ACHN (cell line): ENCODE data around the gene SLC46A2.

Source experiments
- DNase-seq: peaks from one replicate; pipeline ENCODE4 v3.0.0-alpha.2; 2015
- in situ Hi-C: cut with HindIII; loops from 2 replicates; pipeline ENCODE4 v1.10.0; 2017; ENCODE audit warnings: low sequenced_read_pairs, low pct_ligation_motif_present, low pct_unique_long_range_greater_than_20kb

The SLC46A2 gene

DNA sequence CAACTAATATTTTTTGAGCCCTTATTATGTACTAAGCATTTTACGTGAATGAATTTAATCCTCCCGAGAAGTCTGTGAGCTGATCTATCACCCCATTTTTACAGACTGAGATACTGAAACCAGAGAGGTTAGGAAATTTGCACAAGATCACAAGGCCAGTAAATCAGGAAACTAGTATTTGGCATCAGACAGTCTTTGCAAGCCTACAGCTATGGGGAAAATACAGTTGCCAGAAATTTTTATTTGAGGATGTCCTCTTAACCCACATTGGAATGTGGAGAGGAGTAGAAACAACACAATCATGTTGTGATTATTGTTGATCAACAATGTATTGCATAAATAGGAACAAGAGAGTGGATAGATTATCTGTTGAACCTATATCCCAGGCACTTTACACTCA lies 2.3 kb upstream of the SLC46A2 start:
- in situ Hi-C loops = no loop called here
- DNase-seq = no peak

DNA sequence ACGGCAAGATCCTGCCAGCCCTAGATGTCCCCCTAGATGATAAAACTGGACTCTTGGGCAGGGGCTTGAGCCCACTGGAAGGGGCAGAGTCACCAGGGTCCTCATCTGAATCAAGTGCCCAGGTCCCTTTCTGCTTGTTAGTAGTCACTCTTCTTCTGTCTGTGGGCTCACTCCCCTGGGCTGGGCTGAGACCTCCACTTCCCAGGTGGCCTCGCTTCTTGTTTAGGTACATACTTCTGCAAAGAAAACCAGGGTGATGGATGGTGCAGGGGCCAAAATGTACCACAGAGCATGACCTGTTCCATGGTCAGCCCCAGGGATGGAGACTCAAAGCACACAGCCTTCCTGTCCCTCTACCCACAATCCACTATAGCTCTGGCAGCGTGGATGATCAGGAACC lies 845 bp upstream of the SLC46A2 start:
- in situ Hi-C loops = no loop called here

GRCh38 chr9:112887381-112887780 lies 3.3 kb downstream of the SLC46A2 start:
- in situ Hi-C loops = no loop called here
- DNase-seq = no peak

More for the DNA sequence above, 845 bp upstream of the SLC46A2 start:
- DNase-seq = no peak

DNA sequence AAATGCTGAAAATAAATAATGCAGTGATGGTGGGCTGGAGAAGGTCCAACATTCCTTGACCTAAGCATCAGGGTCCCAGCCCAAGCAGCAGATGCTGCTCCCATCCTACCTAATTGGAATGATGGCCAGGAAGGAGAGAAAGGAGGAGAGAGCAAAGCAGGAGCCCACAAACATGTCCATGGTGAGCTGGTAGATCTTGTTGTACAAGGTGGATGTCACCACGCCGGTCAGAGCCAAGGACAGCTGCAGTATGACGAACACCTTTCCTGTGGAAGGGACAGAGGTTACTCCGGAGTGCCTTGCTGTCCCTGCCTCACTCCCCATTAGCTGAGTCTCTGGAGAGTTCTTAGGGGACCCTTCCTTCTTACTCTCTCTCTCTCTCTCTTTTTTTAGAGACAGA lies 4.3 kb downstream of the SLC46A2 start:
- no peak for DNase-seq
- in situ Hi-C loops = no loop called here

- in situ Hi-C loops = no loop called here
- DNase-seq = no peak
These were observed 5.4 kb downstream of the SLC46A2 start for GRCh38 chr9:112885324-112885723.

- in situ Hi-C loops = no loop called here
- no peak for DNase-seq
These were observed 6.0 kb downstream of the SLC46A2 start for GRCh38 chr9:112884721-112885120.

- in situ Hi-C loops = no loop called here
These were observed 6.6 kb downstream of the SLC46A2 start for GRCh38 chr9:112884101-112884500.

DNA sequence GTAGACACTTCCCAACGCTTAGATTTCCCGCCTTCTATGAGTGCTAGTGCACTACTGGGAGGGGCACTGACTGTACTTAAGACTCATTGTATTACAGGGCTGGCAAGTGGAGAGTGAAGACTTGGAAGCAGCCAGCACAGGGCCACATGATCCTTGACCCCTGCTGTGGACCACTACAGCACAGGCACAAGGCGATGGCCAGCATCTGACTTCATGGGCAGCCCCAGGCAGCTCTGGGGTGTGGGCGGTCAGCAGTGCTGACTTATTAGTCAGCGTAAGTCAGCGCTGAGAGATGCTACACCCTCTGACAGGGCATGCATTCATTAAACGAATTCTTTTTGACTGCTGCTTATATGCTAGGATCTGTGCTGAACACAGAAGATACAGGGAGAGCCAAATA lies 9.3 kb downstream of the SLC46A2 start:
- in situ Hi-C loops = no loop called here
- DNase-seq = peak; percentile 11

More at GRCh38 chr9:112884101-112884500, 6.6 kb downstream of the SLC46A2 start:
- DNase-seq = peak; percentile 13

- DNase-seq = no peak
- in situ Hi-C loops = no loop called here
These were observed 10.0 kb downstream of the SLC46A2 start for GRCh38 chr9:112880650-112881049.

- DNase-seq = no peak
- in situ Hi-C loops = no loop called here
These were observed 11.9 kb downstream of the SLC46A2 start for GRCh38 chr9:112878752-112879151.

DNA sequence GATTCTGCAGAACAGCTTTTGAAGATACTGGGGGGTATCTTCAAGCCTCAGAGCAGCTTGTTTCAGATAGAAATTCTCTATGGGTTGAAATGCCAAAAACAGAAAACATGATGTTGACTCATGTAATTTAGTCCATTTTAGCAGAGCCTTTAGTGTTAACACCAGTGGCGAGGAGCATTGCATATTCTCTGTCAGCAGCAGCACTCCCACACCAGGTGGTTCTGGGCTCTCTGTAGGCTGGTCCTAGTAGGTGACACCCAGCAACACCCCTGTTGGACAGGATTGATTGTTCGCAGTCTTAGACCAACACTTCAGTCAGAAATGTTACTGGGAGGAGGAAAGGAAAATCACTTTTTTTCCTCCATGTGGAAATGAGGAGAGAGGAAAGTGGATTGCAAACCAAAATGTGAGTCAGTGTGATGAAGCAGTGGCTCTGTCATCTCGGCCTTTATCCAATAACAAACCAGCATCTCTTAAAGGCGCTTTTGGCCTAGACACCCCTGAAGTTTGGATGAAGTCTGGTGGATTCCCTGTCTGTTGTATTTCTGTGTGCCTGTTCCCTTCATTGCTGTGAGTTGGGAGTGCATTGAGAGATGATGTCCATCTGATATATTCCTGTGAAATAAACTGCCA lies 16.8 kb downstream of the SLC46A2 start:
- in situ Hi-C loops = no loop called here
- DNase-seq = no peak

- DNase-seq = no peak
- in situ Hi-C loops = no loop called here
These were observed 18.7 kb downstream of the SLC46A2 start for GRCh38 chr9:112872019-112872418.

DNA sequence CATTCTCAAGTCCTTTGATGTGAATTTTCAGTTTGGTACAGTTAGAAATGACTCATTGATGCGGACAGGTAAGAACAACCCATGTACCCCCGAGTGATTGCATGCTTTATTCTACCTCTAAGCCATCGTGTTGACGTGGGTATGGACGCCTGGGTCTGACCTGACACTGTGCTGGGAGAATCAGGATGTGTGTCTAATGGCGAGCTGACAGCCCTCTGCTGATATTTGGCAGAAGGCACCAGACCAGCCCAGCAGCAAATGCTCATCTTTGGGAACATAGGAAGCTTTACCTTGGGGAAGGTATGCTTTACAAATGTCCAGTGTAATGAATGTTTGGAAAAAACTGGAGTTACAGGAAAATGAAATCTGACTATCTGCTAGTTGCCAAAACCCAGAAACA lies 20.1 kb downstream of the SLC46A2 start:
- no peak for DNase-seq
- in situ Hi-C loops = no loop called here

DNA sequence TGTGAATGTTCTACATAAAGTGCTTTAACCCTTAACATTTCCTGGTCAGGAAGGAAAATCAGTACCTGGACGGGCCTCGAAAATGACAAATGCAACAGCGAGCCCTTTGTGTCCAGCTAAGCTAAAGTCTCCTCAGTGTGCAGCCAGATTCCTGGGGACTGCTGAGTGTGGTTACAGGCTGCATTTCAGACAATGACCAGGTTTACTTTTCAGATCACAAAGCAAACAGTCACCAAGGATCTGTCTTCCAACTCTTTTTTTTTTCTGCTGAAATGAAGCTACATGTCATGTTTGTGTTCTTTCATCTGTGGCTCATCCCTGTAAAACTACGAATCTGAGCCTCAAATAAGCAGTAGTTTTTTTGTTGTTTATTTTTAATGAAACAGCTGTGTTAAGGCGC lies 20.8 kb downstream of the SLC46A2 start:
- in situ Hi-C loops = no loop called here
- no peak for DNase-seq

DNA sequence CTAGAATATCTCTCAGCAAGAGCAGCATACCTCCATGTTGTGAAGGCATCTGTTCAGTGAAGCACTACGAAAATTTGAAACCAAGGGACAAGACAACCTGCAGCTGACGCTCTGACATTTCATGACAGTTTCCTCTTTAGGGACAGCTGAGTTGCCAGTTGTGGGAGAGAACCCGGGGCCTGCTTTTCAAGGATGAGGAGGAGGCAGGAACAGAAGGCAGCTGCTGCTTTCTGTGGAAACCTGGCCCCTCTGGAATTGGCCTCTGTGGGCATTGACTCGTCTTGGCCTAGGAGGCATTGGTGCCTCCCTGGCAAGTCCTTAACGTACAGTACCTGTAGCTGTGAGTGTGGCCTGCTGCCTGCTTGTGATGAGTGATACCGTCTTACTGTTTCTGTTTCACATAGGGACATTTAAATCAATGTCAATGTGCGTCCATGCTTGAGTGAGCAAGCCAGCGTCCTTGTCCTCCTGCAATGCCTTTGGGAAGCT lies 21.6 kb downstream of the SLC46A2 start:
- in situ Hi-C loops = no loop called here
- DNase-seq = no peak

DNA sequence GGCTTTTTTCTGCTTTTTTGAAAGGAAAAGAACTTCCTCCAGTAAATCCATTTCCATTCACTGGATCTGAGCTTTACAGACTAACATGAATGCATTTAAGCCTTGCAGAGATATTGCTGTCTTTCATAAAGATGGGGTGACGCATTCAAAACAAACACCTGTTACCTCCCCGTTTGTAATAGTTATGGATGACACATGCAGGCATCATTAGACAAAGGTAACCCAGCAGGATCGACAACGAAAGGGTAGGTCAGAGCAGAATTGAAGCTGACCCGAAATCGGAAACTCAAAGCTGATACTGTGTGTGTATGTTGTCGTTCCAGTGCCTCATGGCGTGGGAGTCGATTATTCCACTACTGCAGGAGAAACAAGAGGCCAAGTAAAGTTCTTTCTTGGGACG lies 22.2 kb downstream of the SLC46A2 start:
- in situ Hi-C loops = no loop called here
- no peak for DNase-seq

DNA sequence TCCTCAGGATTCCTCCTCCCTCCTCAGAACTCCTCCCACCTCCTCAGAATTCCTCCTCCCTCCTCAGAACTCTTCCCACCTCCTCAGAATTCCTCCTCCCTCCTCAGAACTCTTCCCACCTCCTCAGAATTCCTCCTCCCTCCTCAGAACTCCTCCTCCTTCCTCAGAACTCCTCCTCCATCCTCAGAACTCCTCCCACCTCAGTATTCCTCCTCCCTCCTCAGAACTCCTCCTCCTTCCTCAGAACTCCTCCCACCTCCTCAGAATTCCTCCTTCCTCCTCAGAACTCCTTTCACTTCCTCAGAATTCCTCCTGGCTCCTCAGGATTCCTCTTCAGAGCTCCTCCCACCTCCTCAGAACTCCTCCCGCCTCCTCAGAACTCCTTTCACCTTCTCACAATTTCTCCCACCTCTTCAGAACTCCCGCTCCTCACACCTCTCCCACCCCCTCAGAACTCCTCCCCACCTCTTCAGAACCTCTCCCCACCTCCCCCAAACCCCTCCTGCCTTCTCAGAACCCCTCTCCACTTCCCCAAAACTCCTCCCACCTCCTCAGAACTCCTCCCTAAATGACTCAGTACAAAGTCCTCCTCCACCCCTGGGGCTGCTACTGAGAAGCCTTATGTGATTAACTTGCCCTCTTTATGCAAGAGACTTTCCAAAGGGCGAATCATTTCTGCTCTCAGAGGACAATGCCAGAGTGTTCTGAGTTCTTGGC lies 23.2 kb downstream of the SLC46A2 start:
- in situ Hi-C loops = no loop called here
- DNase-seq = peak; percentile 83

- in situ Hi-C loops = no loop called here
These were observed 23.9 kb downstream of the SLC46A2 start for GRCh38 chr9:112866662-112867274.

GRCh38 chr9:112864982-112865381 lies 25.7 kb downstream of the SLC46A2 start:
- DNase-seq = no peak
- in situ Hi-C loops = no loop called here

More at GRCh38 chr9:112866662-112867274, 23.9 kb downstream of the SLC46A2 start:
- DNase-seq = peak; percentile 79

DNA sequence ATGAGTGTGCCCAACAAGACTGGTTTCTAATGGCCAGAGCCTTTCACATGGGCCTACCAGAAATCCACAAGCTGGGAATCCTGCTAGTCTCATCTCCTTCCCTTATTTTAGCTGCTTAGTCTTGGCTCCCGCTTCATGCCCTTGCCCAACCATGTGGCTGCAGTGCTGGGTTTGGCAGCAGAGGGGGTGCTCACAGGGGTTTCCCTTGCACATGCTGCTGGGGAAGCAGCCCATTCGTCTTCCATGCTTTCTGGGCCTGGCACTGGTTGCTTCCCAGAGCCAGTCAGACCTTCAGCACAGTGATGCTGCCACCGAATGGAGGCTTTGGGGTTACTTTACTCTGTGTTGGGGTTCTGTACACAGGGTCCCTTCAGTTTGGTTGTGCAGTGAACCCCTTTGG lies 26.3 kb downstream of the SLC46A2 start:
- DNase-seq = no peak

More for the DNA sequence above, 26.3 kb downstream of the SLC46A2 start:
- in situ Hi-C loops = no loop called here
